Glutamatergic neuron (in vitro differentiated cells): Measurements from ENCODE around the gene UCK1. TPM values are rescaled to one million over a fixed set of nuclear protein-coding genes. Genes with fewer than 3 reads are reported as not detected.

Experiments used
- DNase-seq: peaks from one replicate; pipeline ENCODE4 v3.0.0; 2022
- H3K27ac Mint-ChIP-seq: one replicate; pipeline ENCODE4 v1.8.0; 2020; ENCODE audit warnings: mild to moderate bottlenecking, mixed read lengths, inconsistent platforms; ENCODE audit not compliant: unreplicated experiment
- H3K27me3 Mint-ChIP-seq: one replicate; pipeline ENCODE4 v1.8.0; 2020; ENCODE audit warnings: mild to moderate bottlenecking, moderate library complexity, mixed read lengths, inconsistent platforms; ENCODE audit not compliant: unreplicated experiment
- H3K36me3 Mint-ChIP-seq: one replicate; pipeline ENCODE4 v1.8.0; 2020; ENCODE audit warnings: mild to moderate bottlenecking, mixed read lengths, inconsistent platforms; ENCODE audit not compliant: unreplicated experiment
- H3K4me1 Mint-ChIP-seq: one replicate; pipeline ENCODE4 v1.8.0; 2020; ENCODE audit warnings: mild to moderate bottlenecking, low read depth, mixed read lengths, inconsistent platforms; ENCODE audit not compliant: unreplicated experiment
- H3K4me3 Mint-ChIP-seq: one replicate; pipeline ENCODE4 v1.8.0; 2020; ENCODE audit warnings: mild to moderate bottlenecking, mixed read lengths, inconsistent platforms; ENCODE audit not compliant: unreplicated experiment
- H3K9me3 Mint-ChIP-seq: one replicate; pipeline ENCODE4 v1.8.0; 2020; ENCODE audit warnings: mild to moderate bottlenecking, moderate library complexity, mixed read lengths, inconsistent platforms; ENCODE audit not compliant: unreplicated experiment
- total RNA-seq: library from RNA; stranded (reverse); fragmentation: NEBNext Ultra II Directional; extraction: Animal tissue kit (Norgen Biotek cat#: 25700); gene quantifications from one replicate; pipeline ENCODE4 v1.2.1, GENCODE V29; 2021; ENCODE audit not compliant: unreplicated experiment
- TF ChIP-seq, protein P1 (sequence below): fragments of 200-600 bp; sonication (generic); IDR thresholded peaks from one replicate; pipeline ENCODE4 v1.5.0; 2021; ENCODE audit not compliant: partially characterized antibody, unreplicated experiment

Gene UCK1
- total RNA-seq, 1 donor from 2014 or later: 24.8 TPM

DNA sequence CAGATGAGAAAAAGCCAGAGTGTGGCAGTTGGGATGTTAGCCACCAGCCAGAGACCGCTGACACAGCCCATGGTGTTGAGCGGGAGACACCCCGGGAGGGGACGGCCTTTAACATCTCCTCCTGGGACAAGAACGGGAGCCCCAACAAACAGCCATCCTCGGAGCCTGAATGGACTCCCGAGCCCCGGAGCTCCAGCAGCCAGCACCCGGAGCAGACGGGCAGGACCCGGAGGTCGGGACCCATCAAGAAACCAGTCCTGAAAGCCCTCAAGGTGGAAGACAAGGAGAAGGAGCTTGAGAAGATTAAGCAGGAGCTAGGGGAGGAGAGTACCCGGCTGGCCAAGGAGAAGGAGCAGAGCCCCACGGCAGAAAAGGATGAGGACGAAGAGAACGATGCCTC, 56.4 kb downstream of the UCK1 start:
- TF ChIP-seq, protein P1, sequence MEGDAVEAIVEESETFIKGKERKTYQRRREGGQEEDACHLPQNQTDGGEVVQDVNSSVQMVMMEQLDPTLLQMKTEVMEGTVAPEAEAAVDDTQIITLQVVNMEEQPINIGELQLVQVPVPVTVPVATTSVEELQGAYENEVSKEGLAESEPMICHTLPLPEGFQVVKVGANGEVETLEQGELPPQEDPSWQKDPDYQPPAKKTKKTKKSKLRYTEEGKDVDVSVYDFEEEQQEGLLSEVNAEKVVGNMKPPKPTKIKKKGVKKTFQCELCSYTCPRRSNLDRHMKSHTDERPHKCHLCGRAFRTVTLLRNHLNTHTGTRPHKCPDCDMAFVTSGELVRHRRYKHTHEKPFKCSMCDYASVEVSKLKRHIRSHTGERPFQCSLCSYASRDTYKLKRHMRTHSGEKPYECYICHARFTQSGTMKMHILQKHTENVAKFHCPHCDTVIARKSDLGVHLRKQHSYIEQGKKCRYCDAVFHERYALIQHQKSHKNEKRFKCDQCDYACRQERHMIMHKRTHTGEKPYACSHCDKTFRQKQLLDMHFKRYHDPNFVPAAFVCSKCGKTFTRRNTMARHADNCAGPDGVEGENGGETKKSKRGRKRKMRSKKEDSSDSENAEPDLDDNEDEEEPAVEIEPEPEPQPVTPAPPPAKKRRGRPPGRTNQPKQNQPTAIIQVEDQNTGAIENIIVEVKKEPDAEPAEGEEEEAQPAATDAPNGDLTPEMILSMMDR: no peak
- H3K36me3 Mint-ChIP-seq: peaks cover 4% of the 10 kb centered on the region
- no peak for DNase-seq

DNA sequence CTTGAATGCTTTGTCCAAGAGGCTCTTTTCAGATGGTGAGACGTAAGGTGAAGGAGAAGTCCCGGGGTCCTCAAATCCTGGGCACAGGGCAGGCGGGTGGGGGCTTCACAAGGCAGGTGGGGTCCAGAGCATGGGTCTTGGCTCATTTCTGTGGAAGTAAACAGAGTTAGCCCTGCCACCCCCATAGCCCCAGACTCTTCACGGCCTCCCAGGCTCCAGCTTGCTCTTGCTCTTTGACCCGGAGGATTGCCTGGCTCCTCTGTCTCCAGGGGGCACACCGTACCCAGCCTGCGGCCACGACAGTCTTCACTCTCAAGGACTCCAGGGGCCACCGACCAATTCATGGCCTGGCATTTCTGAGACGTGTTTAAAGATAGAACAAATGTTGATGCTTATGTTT, 57.2 kb downstream of the UCK1 start:
- H3K9me3 Mint-ChIP-seq: peaks cover 18% of the 10 kb centered on the region
- peaks cover 22% of the 10 kb centered on the region for H3K27me3 Mint-ChIP-seq

More for the DNA sequence above, 56.4 kb downstream of the UCK1 start:
- Mint-ChIP-seq H3K4me3 (no peak overlapping the region), H3K27me3 (peaks cover 25% of the 10 kb centered on the region), H3K27ac (peak overlapping the region; percentile 66), H3K9me3 (peaks cover 22% of the 10 kb centered on the region), H3K4me1 (peaks cover 3% of the 10 kb centered on the region)

More for the DNA sequence above, 57.2 kb downstream of the UCK1 start:
- no peak for DNase-seq
- Mint-ChIP-seq H3K36me3 (peaks cover 5% of the 10 kb centered on the region), H3K27ac (peak overlapping the region; percentile 38), H3K4me3 (no peak overlapping the region), H3K4me1 (peaks cover 7% of the 10 kb centered on the region)
- TF ChIP-seq, protein P1: no peak

Other genes starting within 250 kb of the UCK1 start
- 17.3 TPM for gene PLPP7, start 241.5 kb downstream of the UCK1 start, total RNA-seq
- 489 TPM for gene PRRC2B, start 137.2 kb downstream of the UCK1 start, total RNA-seq
- 108 TPM for gene POMT1, start 28.3 kb downstream of the UCK1 start, total RNA-seq
- gene PRRT1B, start 14.3 kb upstream of the UCK1 start, total RNA-seq: not detected
- gene RAPGEF1, start 208.8 kb upstream of the UCK1 start, total RNA-seq: 319 TPM